HCT116 (cell line): ENCODE results near the gene ABI3. TPM values are rescaled to one million over a fixed set of nuclear protein-coding genes. Genes with fewer than 3 reads are reported as not detected.

Source experiments
- ATAC-seq: fragments of 200-7000 bp; cut with Tn5 transposase; 2 replicates; pipeline ENCODE4 v1.9.1; 2020; ENCODE audit warnings: mild to moderate bottlenecking, moderate library complexity
- BruUV-seq: library from RNA; stranded (reverse); fragments of 400-500 nt; replicated peaks from 2 replicates; lab custom pipeline; 2021; lab: Mats Ljungman, UMichigan
- CTCF ChIA-PET: fragments of 300-600 bp; sonication (Branson Sonifier 250); formaldehyde crosslinking; loops from one replicate; lab custom pipeline; 2021; ENCODE audit warnings: antibody characterized with exemption; lab: Charles Lee
- POLR2A ChIA-PET: fragments of 300-600, 350-600 bp; sonication (Branson Sonifier 250); formaldehyde crosslinking; loops from one replicate; lab custom pipeline; 2021; ENCODE audit warnings: antibody characterized with exemption; lab: Charles Lee
- RAD21 ChIA-PET, 2 experiments: fragments of 300-600 bp; sonication (Branson Sonifier 250); formaldehyde crosslinking; loops; one replicate each; lab custom pipeline; 2023; ENCODE audit warnings: low total read pairs in 2 of 2; ENCODE audit not compliant: uncharacterized antibody in 2 of 2, unreplicated experiment in 2 of 2, low non-redundant PET in 1 of 2; lab: Charles Lee
- DNase-seq: peaks from one replicate; pipeline ENCODE4 v3.0.0-alpha.2; 2010; ENCODE audit warnings: low read depth, low spot score
- H2AFZ ChIP-seq: fragments of 200-600 bp; shearing (Covaris generic), sonication (generic); 2 replicates; pipeline ENCODE4 v1.6.1; 2017; ENCODE audit warnings: low read depth, mixed run types, mixed read lengths, antibody characterized with exemption, low read length; ENCODE audit not compliant: poor library complexity, severe bottlenecking
- H3K27ac ChIP-seq: 2 replicates; pipeline ENCODE4 v1.5.1; 2012; ENCODE audit warnings: low read depth, low read length
- H3K27me3 ChIP-seq: fragments of 200-600 bp; sonication (generic); 2 replicates; pipeline ENCODE4 v1.6.1; 2016; ENCODE audit warnings: mixed run types, low read length, mixed read lengths; ENCODE audit not compliant: insufficient read depth
- H3K36me3 ChIP-seq, 2 experiments: fragments of 200-500 bp in 1 of 2; fragments of 200-600 bp in 1 of 2; sonication (Bioruptor generic) in 1 of 2; sonication (generic) in 1 of 2; 2 replicates each; pipeline versions ENCODE4 v1.5.1 to v1.6.1; 2014 to 2016; ENCODE audit warnings: low read length in 2 of 2, inconsistent platforms in 1 of 2, mixed read lengths in 1 of 2, mixed run types in 1 of 2; ENCODE audit not compliant: insufficient read depth in 2 of 2, control insufficient read depth in 1 of 2
- H3K4me1 ChIP-seq, 2 experiments: fragments of 200-600 bp in 1 of 2; sonication (generic) in 1 of 2; 2 replicates each; pipeline versions ENCODE4 v1.5.1 to v1.6.1; 2012 to 2017; ENCODE audit warnings: low read length in 2 of 2, inconsistent platforms in 1 of 2, mild to moderate bottlenecking in 1 of 2, mixed read lengths in 1 of 2, mixed run types in 1 of 2, moderate library complexity in 1 of 2; ENCODE audit not compliant: insufficient read depth in 2 of 2, control insufficient read depth in 1 of 2
- H3K4me2 ChIP-seq: fragments of 200-600 bp; sonication (generic); 2 replicates; pipeline ENCODE4 v1.6.1; 2017; ENCODE audit warnings: mixed run types, low read length, mixed read lengths
- H3K4me3 ChIP-seq, 2 experiments: fragments of 200-600 bp in 1 of 2; sonication (generic) in 1 of 2; replicated peaks in 1 of 2; 2 replicates each; pipeline ENCODE4 v1.5.1; 2011 to 2016; ENCODE audit warnings: low read length in 2 of 2, control low read depth in 1 of 2, low read depth in 1 of 2, mild to moderate bottlenecking in 1 of 2, mixed read lengths in 1 of 2, mixed run types in 1 of 2
- H3K79me2 ChIP-seq: fragments of 200-600 bp; sonication (generic); 2 replicates; pipeline ENCODE4 v1.6.1; 2017; ENCODE audit warnings: mild to moderate bottlenecking, mixed run types, low read length, moderate library complexity, mixed read lengths; ENCODE audit not compliant: insufficient read depth
- H3K9ac ChIP-seq: fragments of 200-600 bp; sonication (generic); 2 replicates; pipeline ENCODE4 v1.6.1; 2016; ENCODE audit warnings: low read length, mixed read lengths
- H3K9me2 ChIP-seq: fragments of 200-600 bp; sonication (generic), shearing (Covaris generic); 2 replicates; pipeline ENCODE4 v1.6.1; 2017; ENCODE audit warnings: mixed run types, mild to moderate bottlenecking, moderate library complexity; ENCODE audit not compliant: insufficient read depth
- H3K9me3 ChIP-seq, 2 experiments: fragments of 200-500 bp in 1 of 2; fragments of 200-600 bp in 1 of 2; sonication (Bioruptor generic) in 1 of 2; sonication (generic) in 1 of 2; 2 replicates each; pipeline ENCODE4 v1.6.1; 2014 to 2017; ENCODE audit warnings: low read length in 2 of 2, mixed read lengths in 2 of 2, inconsistent platforms in 1 of 2, low read depth in 1 of 2, mild to moderate bottlenecking in 1 of 2, mixed run types in 1 of 2, moderate library complexity in 1 of 2; ENCODE audit not compliant: control insufficient read depth in 1 of 2, insufficient read depth in 1 of 2
- H4K20me1 ChIP-seq: fragments of 200-600 bp; sonication (generic), shearing (Covaris generic); 2 replicates; pipeline ENCODE4 v1.6.1; 2017; ENCODE audit warnings: mixed run types, mild to moderate bottlenecking, moderate library complexity; ENCODE audit not compliant: insufficient read depth
- ELF1 ChIP-seq: IDR thresholded peaks from 2 replicates; pipeline ENCODE4 v1.6.1; 2012; ENCODE audit warnings: low read depth, borderline replicate concordance
- EZH2 ChIP-seq: fragments of 200-600 bp; sonication (generic); IDR thresholded peaks from 2 replicates; pipeline ENCODE4 v1.6.1; 2017; ENCODE audit warnings: antibody characterized with exemption, mixed run types
- JUND ChIP-seq: IDR thresholded peaks from 2 replicates; pipeline ENCODE4 v1.6.1; 2012
- POLR2A ChIP-seq: IDR thresholded peaks from 2 replicates; pipeline ENCODE4 v1.7.0; 2011; ENCODE audit warnings: borderline replicate concordance; ENCODE audit not compliant: insufficient read depth, insufficient read length; ENCODE audit errors: extremely low read depth
- RAD21 ChIP-seq: IDR thresholded peaks from 2 replicates; pipeline ENCODE4 v1.6.1; 2012; ENCODE audit warnings: low read depth, mild to moderate bottlenecking
- REST ChIP-seq: IDR thresholded peaks from 2 replicates; pipeline ENCODE4 v1.6.1; 2012; ENCODE audit warnings: low read depth
- SRF ChIP-seq: IDR thresholded peaks from 2 replicates; pipeline ENCODE4 v1.6.1; 2012; ENCODE audit warnings: low read depth
- TCF7L2 ChIP-seq: IDR thresholded peaks from 2 replicates; pipeline ENCODE4 v1.7.0; 2011; ENCODE audit warnings: borderline replicate concordance, inconsistent platforms; ENCODE audit not compliant: insufficient read depth, insufficient read length; ENCODE audit errors: extremely low read depth
- YY1 ChIP-seq: IDR thresholded peaks from 2 replicates; pipeline ENCODE4 v1.6.1; 2011; ENCODE audit warnings: low read length, low read depth, moderate library complexity, mild to moderate bottlenecking; ENCODE audit not compliant: insufficient replicate concordance; ENCODE audit errors: extremely low read depth
- ZFX ChIP-seq: fragments of 450-650 bp; IDR thresholded peaks from 2 replicates; pipeline ENCODE4 v1.6.1; 2017
- intact Hi-C: fragments of 100-400 bp; cut with micrococcal nuclease; formaldehyde crosslinking; loops from 2 replicates; pipeline ENCODE4 v1.10.0; 2022
- total RNA-seq: library from RNA; stranded (reverse); gene quantifications from one replicate; pipeline ENCODE4 v1.2.1, GENCODE V29; 2021; ENCODE audit not compliant: unreplicated experiment
- TF ChIP-seq, protein P1 (sequence below): IDR thresholded peaks from 2 replicates; pipeline ENCODE4 v1.6.1; 2011; ENCODE audit warnings: mild to moderate bottlenecking, low read length, moderate library complexity; ENCODE audit not compliant: insufficient replicate concordance; ENCODE audit errors: extremely low read depth

ABI3 gene
- total RNA-seq, 1 experiment from 2014 or later = 0.12 TPM

- TF ChIP-seq, protein P1, sequence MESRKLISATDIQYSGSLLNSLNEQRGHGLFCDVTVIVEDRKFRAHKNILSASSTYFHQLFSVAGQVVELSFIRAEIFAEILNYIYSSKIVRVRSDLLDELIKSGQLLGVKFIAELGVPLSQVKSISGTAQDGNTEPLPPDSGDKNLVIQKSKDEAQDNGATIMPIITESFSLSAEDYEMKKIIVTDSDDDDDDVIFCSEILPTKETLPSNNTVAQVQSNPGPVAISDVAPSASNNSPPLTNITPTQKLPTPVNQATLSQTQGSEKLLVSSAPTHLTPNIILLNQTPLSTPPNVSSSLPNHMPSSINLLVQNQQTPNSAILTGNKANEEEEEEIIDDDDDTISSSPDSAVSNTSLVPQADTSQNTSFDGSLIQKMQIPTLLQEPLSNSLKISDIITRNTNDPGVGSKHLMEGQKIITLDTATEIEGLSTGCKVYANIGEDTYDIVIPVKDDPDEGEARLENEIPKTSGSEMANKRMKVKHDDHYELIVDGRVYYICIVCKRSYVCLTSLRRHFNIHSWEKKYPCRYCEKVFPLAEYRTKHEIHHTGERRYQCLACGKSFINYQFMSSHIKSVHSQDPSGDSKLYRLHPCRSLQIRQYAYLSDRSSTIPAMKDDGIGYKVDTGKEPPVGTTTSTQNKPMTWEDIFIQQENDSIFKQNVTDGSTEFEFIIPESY = no peak
- TF ChIP-seq JUND = no peak
These were observed 24.1 kb downstream of the ABI3 start (continued) for GRCh38 chr17:49234509-49235080.

DNA sequence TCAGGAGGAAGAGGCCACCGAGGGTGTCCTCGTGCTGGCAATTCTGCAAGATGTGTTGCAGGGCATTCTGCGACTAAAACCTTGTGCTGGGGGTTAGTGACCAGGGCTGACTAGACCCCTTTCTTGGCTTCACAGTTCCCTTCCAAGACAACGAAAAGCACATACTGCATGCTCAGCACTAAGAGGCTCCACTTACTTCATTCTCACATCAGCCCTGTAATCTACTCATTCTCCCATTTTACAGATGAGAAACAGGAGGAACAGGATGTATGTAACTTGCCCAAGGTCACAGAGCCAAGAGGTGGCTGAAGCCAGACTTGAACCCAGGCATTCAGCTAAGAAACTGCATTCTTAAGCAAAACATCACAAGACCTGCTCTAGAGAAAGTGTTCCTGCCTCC, 25.4 kb downstream of the ABI3 start:
- intact Hi-C loops = no loop called here
- DNase-seq (no peak), ATAC-seq (no peak)
- no peak overlapping the region for H2AFZ ChIP-seq
- TF ChIP-seq YY1 (no peak), TCF7L2 (no peak), ZFX (no peak), RAD21 (no peak), EZH2 (no peak), REST (no peak), ELF1 (no peak), SRF (no peak), POLR2A (no peak), JUND (no peak)
- H3K4me3 ChIP-seq = no peak overlapping the region
- no peaks in the 10 kb centered on the region for H3K9me3 ChIP-seq
- H3K9me2 ChIP-seq = no peaks in the 10 kb centered on the region
- RAD21 ChIA-PET = no interaction called here
- H4K20me1 ChIP-seq = no peaks in the 10 kb centered on the region
- H3K36me3 ChIP-seq = no peaks in the 10 kb centered on the region
- H3K9ac ChIP-seq = no peak overlapping the region
- no peak overlapping the region for H3K4me2 ChIP-seq
- H3K4me1 ChIP-seq = peaks cover 0 to 8% of the 10 kb centered on the region in 2 experiments; a peak in 2 of 4 replicates
- no peaks in the 10 kb centered on the region for H3K79me2 ChIP-seq
- H3K27me3 ChIP-seq = no peaks in the 10 kb centered on the region
- POLR2A ChIA-PET = interaction anchor here (0.6 kb wide), 1 partner anchor 20 kb away, joined by 3 read pairs; no protein-coding TSS in a partner anchor
- CTCF ChIA-PET = interaction anchor here (1.5 kb wide), 1 partner anchor 8 kb away, joined by 6 read pairs; no protein-coding TSS in a partner anchor
- no TSS peak for BruUV-seq
- no peak overlapping the region for H3K27ac ChIP-seq
